Measurements from ENCODE around the gene SHROOM3. TPM values are rescaled to one million over a fixed set of nuclear protein-coding genes. Genes with fewer than 3 reads are reported as not detected.

Gene SHROOM3
- total RNA-seq, 2 experiments from 2014 or later: 0.04 TPM; not detected in 1

Small RNAs within 50 kb of the gene (microRNA-seq; reads per million reads assigned to microRNA genes)
- not detected for gene MIR4450 (ENCODE audit: borderline replicate concordance)
- gene MIR548AH (ENCODE audit: borderline replicate concordance): not detected

Other genes starting within 250 kb of the SHROOM3 start
- 1 to 10 TPM; 3.3 to 4.6 TPM for gene SCARB2, start 221.4 kb upstream of the SHROOM3 start, total RNA-seq
- gene FAM47E, start 183.5 kb upstream of the SHROOM3 start, total RNA-seq: not detected
- under 1 TPM; 0.09 to 0.14 TPM for gene STBD1, start 128.5 kb upstream of the SHROOM3 start, total RNA-seq
- not detected for gene CCDC158, start 14.1 kb upstream of the SHROOM3 start, total RNA-seq